Measurements from ENCODE around the gene DNM2. TPM values are rescaled to one million over a fixed set of nuclear protein-coding genes. Genes with fewer than 3 reads are reported as not detected.

The DNM2 gene
- total and polyA plus RNA-seq, 10 of the 15 experiments (the other 5 are each of a cell fraction or from before 2014, with no cell fraction given) = 1.2 to 146 (median 68.9) TPM

GRCh38 chr19:10740798-10741197, 22.9 kb downstream of the DNM2 start:
- ChIA-PET POLR2A (interaction anchor here (1.0 kb wide), 1 partner anchor 22 kb away, joined by 4 read pairs; no protein-coding TSS in a partner anchor), SMC1A (ENCODE audit: uncharacterized antibody, unreplicated experiment) (no interaction called here), CTCF (interaction anchor here (0.6 kb wide), 1 partner anchor 41 kb away, joined by 3 read pairs; no protein-coding TSS in a partner anchor), RAD21 (ENCODE audit: unreplicated experiment) (no interaction called here)
- peaks cover 16% of the 10 kb centered on the region for H3K4me1 ChIP-seq (ENCODE audit: control insufficient read depth, insufficient read depth, low read length)
- intact Hi-C loops (cut with micrococcal nuclease; ENCODE audit: unreplicated experiment) = no loop called here
- 95% methylated on average over 3 of the region's 3 CpGs for WGBS (ENCODE audit: insufficient coverage, insufficient replicate concordance, low lambda C conversion rate, missing lambda C conversion rate)
- no peak overlapping the region for H2AFZ ChIP-seq (ENCODE audit: control insufficient read depth, low read depth, low read length)
- H3K27me3 ChIP-seq (replicated peaks in 1 of 2; ENCODE audit: control insufficient read depth in 2 of 2, insufficient read depth in 2 of 2, low read length in 1 of 2) = no peaks in the 10 kb centered on the region
- in situ Hi-C loops (cut with MboI) = no loop called here
- H3K9me3 ChIP-seq (replicated peaks; ENCODE audit: control insufficient read depth, insufficient read depth, low read length) = no peaks in the 10 kb centered on the region; the same call in 1 of the 3 replicates
- no peak overlapping the region for H3K27ac ChIP-seq (ENCODE audit: control insufficient read depth, insufficient read depth)
- no peak overlapping the region for H3K9ac ChIP-seq (ENCODE audit: control insufficient read depth, insufficient read depth, low read length)
- no TSS peak for BruUV-seq (replicated peaks)
- ATAC-seq (no peak), FAIRE-seq (no peak), DNase-seq (ENCODE audit: low read depth, low spot score) (no peak)
- peaks cover 3% of the 10 kb centered on the region in 2 experiments; a peak in 3 of 4 replicates for H3K36me3 ChIP-seq (ENCODE audit: control insufficient read depth in 2 of 2, insufficient read depth in 2 of 2, low read length in 1 of 2)
- peaks cover 74% of the 10 kb centered on the region for H3K79me2 ChIP-seq (ENCODE audit: control insufficient read depth, insufficient read depth, low read length)
- no peak overlapping the region for H3K4me3 ChIP-seq
- no peaks in the 10 kb centered on the region for H4K20me1 ChIP-seq (ENCODE audit: control insufficient read depth, insufficient read depth)
- H3K4me2 ChIP-seq (ENCODE audit: control insufficient read depth, insufficient read depth) = no peak overlapping the region
- TF ChIP-seq PAX5 (IDR thresholded peaks at IDR 0.05; ENCODE audit: borderline replicate concordance, low read depth, low read length) (no peak), POLR2AphosphoS2 (IDR thresholded peaks at IDR 0.05; ENCODE audit: low read depth, low read length) (no peak), BRCA1 (IDR thresholded peaks at IDR 0.05; ENCODE audit: low read depth, low read length) (no peak), ZNF24 (IDR thresholded peaks at IDR 0.05) (no peak), EED (IDR thresholded peaks at IDR 0.05; ENCODE audit: low read depth) (no peak), ASH2L (IDR thresholded peaks at IDR 0.05; ENCODE audit: borderline replicate concordance, low read depth) (no peak), EZH2 (IDR thresholded peaks at IDR 0.05; ENCODE audit: borderline replicate concordance, control insufficient read depth, low read depth, low read length) (no peak), STAT3 (IDR thresholded peaks at IDR 0.05; ENCODE audit: low read depth, low read length) (no peak), YBX1 (IDR thresholded peaks at IDR 0.05) (no peak), PBX3 (IDR thresholded peaks at IDR 0.05; ENCODE audit: insufficient replicate concordance, low read depth, low read length) (no peak), TARDBP (IDR thresholded peaks at IDR 0.05; ENCODE audit: borderline replicate concordance) (no peak), HDGF (IDR thresholded peaks at IDR 0.05) (no peak), ZZZ3 (IDR thresholded peaks at IDR 0.05; ENCODE audit: control insufficient read depth, insufficient read length, low read depth) (no peak), NBN (IDR thresholded peaks at IDR 0.05) (no peak), FOXK2 (IDR thresholded peaks at IDR 0.05) (no peak)
